Measurements from ENCODE around the gene UQCRC1.

The UQCRC1 gene

GRCh38 chr3:48569400-48569799, 40.0 kb downstream of the UQCRC1 start:
- TF ChIP-seq SPI1 (IDR thresholded peaks at IDR 0.05; ENCODE audit: borderline replicate concordance, low read depth) = no peak
- TF ChIP-seq POLR2AphosphoS5 (IDR thresholded peaks at IDR 0.05; ENCODE audit: low read depth) = no peak
- no peak for TF ChIP-seq REST (IDR thresholded peaks at IDR 0.05; ENCODE audit: insufficient replicate concordance, low read depth)
- TF ChIP-seq GABPA (IDR thresholded peaks at IDR 0.05; ENCODE audit: low read depth) = no peak
- TF ChIP-seq CTCF (IDR thresholded peaks at IDR 0.05; ENCODE audit: insufficient read depth, low read length) = no peak
- no peak for DNase-seq (ENCODE audit: low read depth in 1 of 2, low spot score in 1 of 2)
- Histone ChIP-seq H3K27ac (replicated peaks) (no peak overlapping the region), H3K4me3 (replicated peaks; ENCODE audit: insufficient read depth, low read length) (no peak overlapping the region), H3K27me3 (ENCODE audit: insufficient read depth, poor library complexity, severe bottlenecking) (no peaks in the 10 kb centered on the region)

GRCh38 chr3:48568476-48568875, 41.0 kb downstream of the UQCRC1 start:
- TF ChIP-seq CTCF (IDR thresholded peaks at IDR 0.05; ENCODE audit: insufficient read depth, low read length) = no peak
- TF ChIP-seq POLR2AphosphoS5 (IDR thresholded peaks at IDR 0.05; ENCODE audit: low read depth) = no peak
- TF ChIP-seq SPI1 (IDR thresholded peaks at IDR 0.05; ENCODE audit: borderline replicate concordance, low read depth) = no peak
- no peak for TF ChIP-seq REST (IDR thresholded peaks at IDR 0.05; ENCODE audit: insufficient replicate concordance, low read depth)
- no peak for TF ChIP-seq GABPA (IDR thresholded peaks at IDR 0.05; ENCODE audit: low read depth)
- H3K27me3 ChIP-seq (ENCODE audit: insufficient read depth, poor library complexity, severe bottlenecking) = no peaks in the 10 kb centered on the region
- DNase-seq (ENCODE audit: low read depth in 1 of 2, low spot score in 1 of 2) = no peak
- no peak overlapping the region for H3K4me3 ChIP-seq (replicated peaks; ENCODE audit: insufficient read depth, low read length)
- no peak overlapping the region for H3K27ac ChIP-seq (replicated peaks)

GRCh38 chr3:48567500-48567899, 41.9 kb downstream of the UQCRC1 start:
- TF ChIP-seq GABPA (IDR thresholded peaks at IDR 0.05; ENCODE audit: low read depth) (no peak), CTCF (IDR thresholded peaks at IDR 0.05; ENCODE audit: insufficient read depth, low read length) (no peak), POLR2AphosphoS5 (IDR thresholded peaks at IDR 0.05; ENCODE audit: low read depth) (no peak), SPI1 (IDR thresholded peaks at IDR 0.05; ENCODE audit: borderline replicate concordance, low read depth) (no peak), REST (IDR thresholded peaks at IDR 0.05; ENCODE audit: insufficient replicate concordance, low read depth) (no peak)
- Histone ChIP-seq H3K4me3 (replicated peaks; ENCODE audit: insufficient read depth, low read length) (no peak overlapping the region), H3K27ac (replicated peaks) (no peak overlapping the region), H3K27me3 (ENCODE audit: insufficient read depth, poor library complexity, severe bottlenecking) (no peaks in the 10 kb centered on the region)
- no peak for DNase-seq (ENCODE audit: low read depth in 1 of 2, low spot score in 1 of 2)
